ENCODE measurements around the gene LCN9. TPM values are rescaled to one million over a fixed set of nuclear protein-coding genes. Genes with fewer than 3 reads are reported as not detected.

LCN9 gene
- total and polyA plus RNA-seq, 2 of the 4 experiments (the other 2 are of a cell fraction), result not detected

GRCh38 chr9:135659252-135659651, 3.9 kb upstream of the LCN9 start:
- Histone ChIP-seq H2BK120ac (ENCODE audit: low read depth, low read length) (no peak overlapping the region), H3K27me3 (ENCODE audit: control insufficient read depth, insufficient read depth, low read length) (no peaks in the 10 kb centered on the region), H3K9me1 (ENCODE audit: insufficient read depth, low read length) (no peaks in the 10 kb centered on the region), H3K4ac (ENCODE audit: low read depth, low read length) (no peak overlapping the region), H4K91ac (ENCODE audit: insufficient read depth, low read depth, low read length) (no peak overlapping the region), H3K56ac (ENCODE audit: extremely low read depth, insufficient read depth, low read length) (no peak overlapping the region), H2BK20ac (ENCODE audit: low read depth, low read length) (no peak overlapping the region), H2BK5ac (ENCODE audit: low read depth, low read length, poor library complexity, severe bottlenecking) (no peak overlapping the region), H3K27ac (ENCODE audit: insufficient read depth, low read length) (no peak overlapping the region), H3K36me3 (ENCODE audit: control insufficient read depth, insufficient read depth, low read length) (no peaks in the 10 kb centered on the region), H3K4me1 (ENCODE audit: control insufficient read depth, insufficient read depth, low read length) (no peaks in the 10 kb centered on the region), H2AK9ac (replicated peaks; ENCODE audit: low read depth, low read length, poor library complexity) (no peak overlapping the region), H3K9ac (ENCODE audit: low read depth, low read length) (no peak overlapping the region), H4K8ac (ENCODE audit: low read depth in 2 of 2, low read length in 2 of 2) (no peak overlapping the region), H3K4me2 (ENCODE audit: low read depth, low read length) (no peak overlapping the region), H4K20me1 (ENCODE audit: insufficient read depth, low read length) (no peaks in the 10 kb centered on the region), H3K18ac (ENCODE audit: low read depth, low read length) (no peak overlapping the region), H3K14ac (replicated peaks; ENCODE audit: low read depth, low read length) (no peak overlapping the region), H2AFZ (replicated peaks; ENCODE audit: low read length, poor library complexity) (no peak overlapping the region), H4K5ac (ENCODE audit: low read depth, low read length) (no peak overlapping the region), H2AK5ac (ENCODE audit: low read depth, low read length) (no peak overlapping the region), H3K79me1 (ENCODE audit: low read depth in 1 of 2, low read length in 2 of 2) (no peaks in the 10 kb centered on the region), H3K9me3 (ENCODE audit: control insufficient read depth, insufficient read depth, low read length) (peaks cover 5% of the 10 kb centered on the region), H3K4me3 (ENCODE audit: insufficient read depth, low read depth, low read length) (no peak overlapping the region), H2BK15ac (ENCODE audit: low read depth, low read length) (no peak overlapping the region), H3K23ac (ENCODE audit: low read depth, low read length) (no peak overlapping the region)
- in situ Hi-C loops (cut with MboI; ENCODE audit: low sequenced_read_pairs), result no loop called here
- no TSS peak for BruUV-seq (replicated peaks)
- no peak for TF ChIP-seq USF2 (IDR thresholded peaks at IDR 0.05; ENCODE audit: low read depth, low read length)
- no peak for TF ChIP-seq POLR2A (IDR thresholded peaks at IDR 0.05; ENCODE audit: low read depth, low read length)
- no peak for TF ChIP-seq MAZ (IDR thresholded peaks at IDR 0.05; ENCODE audit: borderline replicate concordance, low read depth, low read length)
- no peak for TF ChIP-seq CHD1 (IDR thresholded peaks at IDR 0.05; ENCODE audit: low read depth, low read length)
- no peak for TF ChIP-seq MXI1 (IDR thresholded peaks at IDR 0.05; ENCODE audit: borderline replicate concordance, low read depth, low read length)
- no peak for TF ChIP-seq ELK1 (IDR thresholded peaks at IDR 0.05; ENCODE audit: borderline replicate concordance, low read depth, low read length)
- no peak for TF ChIP-seq CTCF (conservative IDR thresholded peaks at IDR 0.05; ENCODE audit: low read depth, low read length)
- TF ChIP-seq BHLHE40 (IDR thresholded peaks at IDR 0.05; ENCODE audit: low read depth, low read length), result no peak
- TF ChIP-seq RFX5 (IDR thresholded peaks at IDR 0.05; ENCODE audit: low read depth, low read length), result no peak
- no peak for TF ChIP-seq CEBPB (IDR thresholded peaks at IDR 0.05; ENCODE audit: low read depth, low read length)
- no peak for TF ChIP-seq RAD21 (IDR thresholded peaks at IDR 0.05; ENCODE audit: low read length)
- TF ChIP-seq SMC3 (IDR thresholded peaks at IDR 0.05; ENCODE audit: low read depth, low read length), result no peak
- no peak for TF ChIP-seq RCOR1 (IDR thresholded peaks at IDR 0.05; ENCODE audit: insufficient replicate concordance, low read length)
- no peak for TF ChIP-seq FOS (IDR thresholded peaks at IDR 0.05; ENCODE audit: low read depth, low read length)
- TF ChIP-seq NFE2L2 (IDR thresholded peaks at IDR 0.05; ENCODE audit: low read depth, low read length), result no peak
- TF ChIP-seq MAFK (IDR thresholded peaks at IDR 0.05; ENCODE audit: low read depth, low read length), result no peak
- intact Hi-C loops (cut with micrococcal nuclease), result no loop called here
- CTCF ChIA-PET, result no interaction called here
- no peak for DNase-seq
- POLR2A ChIA-PET (ENCODE audit: unreplicated experiment), result no interaction called here
- dilution Hi-C loops (cut with HindIII; ENCODE audit: low sequenced_read_pairs, unreplicated experiment), result no loop called here
- ATAC-seq (ENCODE audit: low read depth), result no peak
- WGBS, 2 experiments (ENCODE audit: extremely low coverage in 2 of 2, insufficient read length in 1 of 2), result 82% methylated on average over 8 of the region's 13 CpGs; no CpG with 5 or more reads in 1 of the 2 experiments
